ENCODE measurements around the gene CBX8.
A peak's percentile ranks its signal among the peaks of the same experiment; 100 is the strongest.

Gene CBX8

GRCh38 chr17:79839356-79840268, 42.7 kb upstream of the CBX8 start, which contains the start of gene CBX4:
CBX4 (minus strand) TSS chr17:79839440; CDS start chr17:79839251, 189 bp downstream.
- in situ Hi-C loops (cut with HindIII; ENCODE audit: low sequenced_read_pairs): no loop called here
- H3K4me3 ChIP-seq (ENCODE audit: low read depth, low read length): peak within 1 kb of the TSS; percentile 76
- TF ChIP-seq CTCF (IDR thresholded peaks at IDR 0.05; ENCODE audit: low read depth, low read length): peak; percentile 55
- DNase-seq (ENCODE audit: low read depth, low spot score): peak; percentile 92

- peak; percentile 76 for DNase-seq (ENCODE audit: low read depth, low spot score)
- peak overlapping the region; percentile 76 for H3K4me3 ChIP-seq (ENCODE audit: low read depth, low read length)
- in situ Hi-C loops (cut with HindIII; ENCODE audit: low sequenced_read_pairs): no loop called here
- TF ChIP-seq CTCF (IDR thresholded peaks at IDR 0.05; ENCODE audit: low read depth, low read length): no peak
These were observed 41.8 kb upstream of the CBX8 start for GRCh38 chr17:79838522-79839274.

GRCh38 chr17:79837888-79838521, 41.1 kb upstream of the CBX8 start:
- H3K4me3 ChIP-seq (ENCODE audit: low read depth, low read length): peak overlapping the region; percentile 76
- in situ Hi-C loops (cut with HindIII; ENCODE audit: low sequenced_read_pairs): no loop called here
- DNase-seq (ENCODE audit: low read depth, low spot score): no peak
- TF ChIP-seq CTCF (IDR thresholded peaks at IDR 0.05; ENCODE audit: low read depth, low read length): no peak

GRCh38 chr17:79836972-79837887, 40.4 kb upstream of the CBX8 start:
- peak; percentile 62 for DNase-seq (ENCODE audit: low read depth, low spot score)
- H3K4me3 ChIP-seq (ENCODE audit: low read depth, low read length): peak overlapping the region; percentile 76
- TF ChIP-seq CTCF (IDR thresholded peaks at IDR 0.05; ENCODE audit: low read depth, low read length): peak; percentile 11
- in situ Hi-C loops (cut with HindIII; ENCODE audit: low sequenced_read_pairs): no loop called here

GRCh38 chr17:79836510-79836971, 39.7 kb upstream of the CBX8 start:
- in situ Hi-C loops (cut with HindIII; ENCODE audit: low sequenced_read_pairs): no loop called here
- no peak overlapping the region for H3K4me3 ChIP-seq (ENCODE audit: low read depth, low read length)
- no peak for DNase-seq (ENCODE audit: low read depth, low spot score)
- TF ChIP-seq CTCF (IDR thresholded peaks at IDR 0.05; ENCODE audit: low read depth, low read length): no peak

Measured in astrocyte of the spinal cord (primary cell).